AG09309 (cell line): ENCODE measurements around the gene ADD3.

ENCODE experiments used
- DNase-seq: peaks from one replicate; pipeline ENCODE4 v3.0.0-alpha.2; 2010; ENCODE audit warnings: low read depth
- H3K4me3 ChIP-seq: 2 replicates; pipeline ENCODE4 v1.5.1; 2011; ENCODE audit warnings: mild to moderate bottlenecking, low read depth, low read length, moderate library complexity; ENCODE audit not compliant: control insufficient read depth
- TF ChIP-seq, protein P1 (sequence below): IDR thresholded peaks from 2 replicates; pipeline ENCODE4 v1.5.1; 2011; ENCODE audit warnings: mild to moderate bottlenecking, low read depth, low read length, inconsistent platforms; ENCODE audit not compliant: insufficient read depth, control insufficient read depth; ENCODE audit errors: missing control alignments

ADD3 gene

GRCh38 chr10:110033701-110034235, 26.0 kb downstream of the ADD3 start:
- no peak overlapping the region for H3K4me3 ChIP-seq
- DNase-seq: no peak

GRCh38 chr10:110034596-110034995, 26.8 kb downstream of the ADD3 start:
- no peak overlapping the region for H3K4me3 ChIP-seq
- TF ChIP-seq, protein P1, sequence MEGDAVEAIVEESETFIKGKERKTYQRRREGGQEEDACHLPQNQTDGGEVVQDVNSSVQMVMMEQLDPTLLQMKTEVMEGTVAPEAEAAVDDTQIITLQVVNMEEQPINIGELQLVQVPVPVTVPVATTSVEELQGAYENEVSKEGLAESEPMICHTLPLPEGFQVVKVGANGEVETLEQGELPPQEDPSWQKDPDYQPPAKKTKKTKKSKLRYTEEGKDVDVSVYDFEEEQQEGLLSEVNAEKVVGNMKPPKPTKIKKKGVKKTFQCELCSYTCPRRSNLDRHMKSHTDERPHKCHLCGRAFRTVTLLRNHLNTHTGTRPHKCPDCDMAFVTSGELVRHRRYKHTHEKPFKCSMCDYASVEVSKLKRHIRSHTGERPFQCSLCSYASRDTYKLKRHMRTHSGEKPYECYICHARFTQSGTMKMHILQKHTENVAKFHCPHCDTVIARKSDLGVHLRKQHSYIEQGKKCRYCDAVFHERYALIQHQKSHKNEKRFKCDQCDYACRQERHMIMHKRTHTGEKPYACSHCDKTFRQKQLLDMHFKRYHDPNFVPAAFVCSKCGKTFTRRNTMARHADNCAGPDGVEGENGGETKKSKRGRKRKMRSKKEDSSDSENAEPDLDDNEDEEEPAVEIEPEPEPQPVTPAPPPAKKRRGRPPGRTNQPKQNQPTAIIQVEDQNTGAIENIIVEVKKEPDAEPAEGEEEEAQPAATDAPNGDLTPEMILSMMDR: no peak
- no peak for DNase-seq

More at GRCh38 chr10:110033701-110034235, 26.0 kb downstream of the ADD3 start:
- TF ChIP-seq, protein P1: no peak

GRCh38 chr10:110035070-110035921, 27.5 kb downstream of the ADD3 start:
- TF ChIP-seq, protein P1: no peak
- DNase-seq: no peak
- no peak overlapping the region for H3K4me3 ChIP-seq

DNA sequence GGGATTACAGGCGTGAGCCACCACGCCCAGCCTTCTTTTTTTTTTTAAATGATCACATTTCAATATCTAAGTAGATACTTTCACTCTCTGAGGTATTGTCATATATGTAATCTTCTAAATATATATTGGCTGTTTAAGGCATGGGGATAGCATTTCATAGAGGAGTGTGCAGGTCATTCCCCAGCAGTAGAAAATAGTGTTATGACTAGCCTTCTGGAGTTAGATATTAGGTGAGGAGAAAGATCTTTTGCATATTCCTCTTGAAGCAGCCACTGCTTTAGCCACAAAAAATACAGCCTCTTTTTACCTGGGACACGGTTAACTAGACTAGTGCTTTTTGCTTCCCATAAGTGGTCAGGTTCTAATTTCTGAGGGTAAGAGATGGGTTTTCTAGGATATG, 28.9 kb downstream of the ADD3 start:
- no peak for DNase-seq
- no peak overlapping the region for H3K4me3 ChIP-seq
- TF ChIP-seq, protein P1: no peak

GRCh38 chr10:110039254-110039653, 31.5 kb downstream of the ADD3 start:
- DNase-seq: no peak
- H3K4me3 ChIP-seq: no peak overlapping the region
- TF ChIP-seq, protein P1: no peak

- no peak for DNase-seq
- TF ChIP-seq, protein P1: no peak
- no peak overlapping the region for H3K4me3 ChIP-seq
These were observed 32.3 kb downstream of the ADD3 start for GRCh38 chr10:110040108-110040507.
